Neural progenitor cell (in vitro differentiated cells): ENCODE data around the gene POU6F2. TPM values are rescaled to one million over a fixed set of nuclear protein-coding genes. Genes with fewer than 3 reads are reported as not detected.

Experiments
- DNase-seq: peaks from one replicate; pipeline ENCODE4 v3.0.0-alpha.2; 2016; ENCODE audit warnings: low spot score
- H2AFZ ChIP-seq: fragments of 200-600 bp; sonication (generic); replicated peaks from 2 replicates; pipeline ENCODE4 v1.6.1; 2016; ENCODE audit warnings: antibody characterized with exemption
- H3F3A ChIP-seq: fragments of 200-600 bp; sonication (generic); 2 replicates; pipeline ENCODE4 v1.6.1; 2016; ENCODE audit warnings: antibody characterized with exemption, low read depth
- H3K27ac ChIP-seq: fragments of 200-600 bp; sonication (generic); 2 replicates; pipeline ENCODE4 v1.5.1; 2016; ENCODE audit warnings: mild to moderate bottlenecking
- H3K27me3 ChIP-seq: fragments of 200-600 bp; sonication (generic); 2 replicates; pipeline ENCODE4 v1.6.1; 2016; ENCODE audit warnings: mild to moderate bottlenecking, moderate library complexity
- H3K36me3 ChIP-seq: fragments of 200-600 bp; sonication (generic); 2 replicates; pipeline ENCODE4 v1.5.1; 2016
- H3K4me1 ChIP-seq: fragments of 200-600 bp; sonication (generic); 2 replicates; pipeline ENCODE4 v1.6.1; 2016; ENCODE audit warnings: mixed run types
- H3K4me2 ChIP-seq: fragments of 200-600 bp; sonication (generic); 2 replicates; pipeline ENCODE4 v1.6.1; 2016
- H3K4me3 ChIP-seq: fragments of 200-600 bp; sonication (generic); 2 replicates; pipeline ENCODE4 v1.5.1; 2016
- H3K79me2 ChIP-seq: fragments of 200-600 bp; sonication (generic); 2 replicates; pipeline ENCODE4 v1.6.1; 2016; ENCODE audit warnings: low read depth
- H3K9ac ChIP-seq: fragments of 200-600 bp; sonication (generic); 2 replicates; pipeline ENCODE4 v1.6.1; 2016
- H3K9me3 ChIP-seq: fragments of 200-600 bp; sonication (generic); 2 replicates; pipeline ENCODE4 v1.5.1; 2016; ENCODE audit warnings: low read depth
- H4K20me1 ChIP-seq: fragments of 200-600 bp; sonication (generic); 2 replicates; pipeline ENCODE4 v1.6.1; 2016; ENCODE audit warnings: low read depth
- H3K27ac Mint-ChIP-seq: 3 replicates; pipeline ENCODE4 v1.8.0; 2021; ENCODE audit warnings: mixed read lengths
- H3K27me3 Mint-ChIP-seq: 2 replicates; pipeline ENCODE4 v1.8.0; 2022; ENCODE audit warnings: low read depth, mild to moderate bottlenecking, inconsistent platforms, moderate library complexity, mixed read lengths; ENCODE audit not compliant: insufficient read depth
- H3K36me3 Mint-ChIP-seq: 3 replicates; pipeline ENCODE4 v1.8.0; 2021; ENCODE audit warnings: mixed read lengths
- H3K4me1 Mint-ChIP-seq: 3 replicates; pipeline ENCODE4 v1.8.0; 2021; ENCODE audit warnings: mixed read lengths
- H3K4me3 Mint-ChIP-seq: 3 replicates; pipeline ENCODE4 v1.8.0; 2021; ENCODE audit warnings: mild to moderate bottlenecking, moderate library complexity, mixed read lengths
- H3K9me3 Mint-ChIP-seq: 3 replicates; pipeline ENCODE4 v1.8.0; 2020; ENCODE audit warnings: mixed read lengths
- CTCF ChIP-seq: fragments of 200-600 bp; sonication (generic); IDR thresholded peaks from 2 replicates; pipeline ENCODE4 v1.5.1; 2017; ENCODE audit warnings: antibody characterized with exemption, mild to moderate bottlenecking
- EZH2 ChIP-seq: fragments of 200-600 bp; sonication (generic); IDR thresholded peaks from 2 replicates; pipeline ENCODE4 v1.6.1; 2017; ENCODE audit warnings: antibody characterized with exemption, mild to moderate bottlenecking, moderate library complexity
- EZH2phosphoT487 ChIP-seq: fragments of 200-600 bp; sonication (generic); IDR thresholded peaks from 2 replicates; pipeline ENCODE4 v1.6.1; 2017; ENCODE audit warnings: antibody characterized with exemption
- total RNA-seq: library from RNA; depleted of rRNA; stranded (reverse); fragments of >200 nt; gene quantifications from 2 replicates; pipeline ENCODE4 v1.2.3, GENCODE V29; 2015; ENCODE audit warnings: low replicate concordance

POU6F2 gene
- total RNA-seq, 1 donor from 2014 or later: 3.4 TPM

- Mint-ChIP-seq H3K4me1 (peaks cover 20% of the 10 kb centered on the region), H3K27me3 (peaks cover 3% of the 10 kb centered on the region)
- no peak overlapping the region for H3K4me3 ChIP-seq
Observed at GRCh38 chr7:39407137-39407536, 429.4 kb downstream of the POU6F2 start.

GRCh38 chr7:39407723-39408122 is 430.0 kb downstream of the POU6F2 start:
- H3K4me2 ChIP-seq: no peak overlapping the region
- no peaks in the 10 kb centered on the region for H4K20me1 ChIP-seq
- H3F3A ChIP-seq: no peaks in the 10 kb centered on the region
- no peaks in the 10 kb centered on the region for H3K27me3 ChIP-seq
- no peaks in the 10 kb centered on the region for H3K9me3 Mint-ChIP-seq
- peaks cover 3% of the 10 kb centered on the region for H3K27me3 Mint-ChIP-seq
- H3K27ac Mint-ChIP-seq: no peak overlapping the region
- H3K27ac ChIP-seq: no peak overlapping the region
- no peak overlapping the region for H2AFZ ChIP-seq
- H3K4me1 ChIP-seq: peaks cover 3% of the 10 kb centered on the region
- no peak for DNase-seq
- H3K9ac ChIP-seq: no peak overlapping the region
- H3K4me1 Mint-ChIP-seq: peaks cover 20% of the 10 kb centered on the region
- TF ChIP-seq EZH2phosphoT487 (no peak), CTCF (no peak), EZH2 (no peak)
- H3K9me3 ChIP-seq: no peaks in the 10 kb centered on the region
- no peak overlapping the region for H3K4me3 Mint-ChIP-seq
- H3K79me2 ChIP-seq: no peaks in the 10 kb centered on the region
- H3K36me3 ChIP-seq: no peaks in the 10 kb centered on the region
- no peaks in the 10 kb centered on the region for H3K36me3 Mint-ChIP-seq
- no peak overlapping the region for H3K4me3 ChIP-seq

More at GRCh38 chr7:39407137-39407536, 429.4 kb downstream of the POU6F2 start:
- TF ChIP-seq CTCF (no peak), EZH2 (no peak), EZH2phosphoT487 (no peak)
- H3F3A ChIP-seq: no peaks in the 10 kb centered on the region
- H3K9me3 ChIP-seq: no peaks in the 10 kb centered on the region
- Mint-ChIP-seq H3K4me3 (no peak overlapping the region), H3K36me3 (no peaks in the 10 kb centered on the region), H3K27ac (no peak overlapping the region), H3K9me3 (no peaks in the 10 kb centered on the region)
- peaks cover 3% of the 10 kb centered on the region for H3K4me1 ChIP-seq
- no peak overlapping the region for H3K9ac ChIP-seq
- H3K4me2 ChIP-seq: no peak overlapping the region
- no peaks in the 10 kb centered on the region for H3K79me2 ChIP-seq
- no peaks in the 10 kb centered on the region for H4K20me1 ChIP-seq
- H3K27ac ChIP-seq: no peak overlapping the region
- DNase-seq: no peak
- H2AFZ ChIP-seq: no peak overlapping the region
- no peaks in the 10 kb centered on the region for H3K36me3 ChIP-seq
- H3K27me3 ChIP-seq: no peaks in the 10 kb centered on the region

- Mint-ChIP-seq H3K9me3 (no peaks in the 10 kb centered on the region), H3K27me3 (peaks cover 3% of the 10 kb centered on the region), H3K4me3 (no peak overlapping the region), H3K36me3 (no peaks in the 10 kb centered on the region), H3K4me1 (peaks cover 21% of the 10 kb centered on the region), H3K27ac (no peak overlapping the region)
- H3K4me2 ChIP-seq: no peak overlapping the region
- H3K79me2 ChIP-seq: no peaks in the 10 kb centered on the region
- no peaks in the 10 kb centered on the region for H4K20me1 ChIP-seq
- H3K9ac ChIP-seq: no peak overlapping the region
- DNase-seq: no peak
- no peak overlapping the region for H2AFZ ChIP-seq
- TF ChIP-seq CTCF: no peak
- no peak for TF ChIP-seq EZH2phosphoT487
- TF ChIP-seq EZH2: no peak
- peaks cover 9% of the 10 kb centered on the region for H3K27me3 ChIP-seq
- H3K4me3 ChIP-seq: no peak overlapping the region
- no peaks in the 10 kb centered on the region for H3K36me3 ChIP-seq
- no peaks in the 10 kb centered on the region for H3K9me3 ChIP-seq
- H3F3A ChIP-seq: peaks cover 2% of the 10 kb centered on the region
- peaks cover 10% of the 10 kb centered on the region for H3K4me1 ChIP-seq
- H3K27ac ChIP-seq: no peak overlapping the region
Observed at GRCh38 chr7:39408906-39409305, 431.2 kb downstream of the POU6F2 start.
